Hindlimb muscle (tissue), 1 donor: ENCODE measurements around the gene EVA1C. TPM values are rescaled to one million over a fixed set of nuclear protein-coding genes. Genes with fewer than 3 reads are reported as not detected.
"Not testable (repeated sequence)": the region's sequence is repeated elsewhere in the genome, so short reads cannot be mapped to it uniquely, and the experiment has no call there.

Experiments
- DNase-seq: peaks from one replicate; pipeline ENCODE4 v3.0.0-alpha.2; 2013
- polyA plus RNA-seq: library from polyadenylated mRNA; unstranded; fragments of 120-200 nt; gene quantifications from one replicate; pipeline ENCODE4 v1.2.1, GENCODE V29; 2013; ENCODE audit not compliant: insufficient read length

EVA1C gene
- polyA plus RNA-seq, 1 donor: 2.1 TPM

DNA sequence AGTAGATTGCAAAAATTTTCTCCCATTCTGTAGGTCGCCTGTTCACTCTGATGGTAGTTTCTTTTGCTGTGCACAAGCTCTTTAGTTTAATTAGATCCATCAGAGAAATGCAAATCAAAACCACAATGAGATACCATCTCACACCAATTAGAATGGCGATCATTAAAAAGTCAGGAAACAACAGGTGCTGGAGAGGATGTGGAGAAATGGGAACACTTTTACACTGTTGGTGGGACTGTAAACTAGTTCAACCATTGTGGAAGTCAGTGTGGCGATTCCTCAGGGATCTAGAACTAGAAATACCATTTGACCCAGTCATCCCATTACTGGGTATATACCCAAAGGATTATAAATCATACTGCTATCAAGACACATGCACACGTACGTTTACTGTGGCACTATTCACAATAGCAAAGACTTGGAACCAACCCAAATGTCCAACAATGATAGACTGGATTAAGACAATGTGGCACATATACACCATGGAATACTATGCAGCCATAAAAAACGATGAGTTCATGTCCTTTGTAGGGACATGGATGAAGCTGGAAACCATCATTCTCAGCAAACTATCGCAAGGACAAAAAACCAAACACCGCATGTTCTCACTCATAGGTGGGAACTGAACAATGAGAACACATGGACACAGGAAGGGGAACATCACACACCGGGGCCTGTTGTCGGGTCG lies 21.8 kb upstream of the EVA1C start:
- DNase-seq: not testable (repeated sequence)

- DNase-seq: no peak
Measured at GRCh38 chr21:32391755-32392154, 20.8 kb upstream of the EVA1C start.

DNA sequence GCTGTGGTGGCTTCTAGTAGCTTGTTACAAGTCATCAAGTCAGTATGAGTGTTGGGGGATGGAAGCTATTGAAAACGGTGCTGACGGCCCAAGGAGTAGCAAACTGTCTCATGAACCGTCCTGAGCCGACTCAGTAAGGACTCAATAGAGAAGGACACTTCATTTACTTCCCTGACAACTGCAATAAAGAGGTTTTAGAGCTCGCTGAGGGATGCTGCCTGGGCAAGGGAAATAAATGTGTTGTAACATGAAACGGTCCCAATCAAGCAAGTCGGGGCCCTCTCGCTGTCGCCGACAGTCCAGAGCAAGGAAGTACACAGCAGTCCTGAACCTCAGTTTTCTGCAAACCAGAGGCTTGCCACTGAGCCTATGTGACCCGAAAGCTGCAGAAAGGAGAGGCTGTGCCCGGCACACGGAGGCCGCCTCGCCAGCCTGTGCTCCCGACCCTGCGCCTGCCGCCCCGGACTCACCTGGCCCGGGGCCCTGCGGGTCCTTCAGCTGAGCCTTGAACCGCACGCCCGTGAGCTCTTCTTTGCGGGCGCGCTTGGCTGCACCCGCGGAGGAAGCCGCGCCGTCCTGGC lies 20.1 kb upstream of the EVA1C start:
- no peak for DNase-seq

DNA sequence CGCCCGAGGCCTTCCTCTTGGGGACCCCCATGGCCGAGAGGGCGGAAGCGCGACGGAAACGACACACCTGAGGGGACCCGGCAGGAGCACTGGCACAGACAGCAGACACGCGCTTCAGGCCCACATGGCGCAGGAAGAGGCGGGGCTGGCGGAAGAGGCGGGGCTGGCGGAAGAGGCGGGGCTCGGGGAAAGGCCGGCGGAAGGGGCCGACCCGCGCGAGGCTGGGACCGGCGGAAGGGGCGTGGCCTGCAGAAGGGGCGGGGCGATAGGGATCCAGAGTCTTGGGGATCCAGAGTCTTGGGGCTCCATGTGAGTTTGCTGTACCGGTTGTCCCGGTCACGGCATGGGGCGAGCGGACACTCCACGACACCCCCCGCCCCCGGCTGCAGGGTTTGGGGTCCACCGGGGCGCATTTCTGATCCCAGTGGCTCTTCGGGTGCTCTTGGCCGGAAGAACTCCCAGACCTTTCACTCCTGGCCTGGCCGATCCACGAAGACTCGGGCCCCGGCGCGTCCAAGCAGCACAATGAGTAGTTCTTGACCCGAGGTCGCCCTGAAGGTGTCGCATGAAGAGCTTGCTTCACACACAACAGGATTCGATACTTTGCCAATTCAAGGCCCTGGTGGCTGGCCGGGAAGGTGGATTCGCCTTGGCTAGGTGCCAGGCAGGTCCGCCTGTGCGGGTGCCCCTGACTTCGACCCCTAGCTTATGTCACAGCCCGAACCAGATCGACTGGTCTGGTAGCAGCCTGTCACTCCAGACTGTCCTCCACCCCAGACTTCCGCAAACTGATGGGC lies 19.4 kb upstream of the EVA1C start, which contains the start of gene URB1:
URB1 (minus strand) TSS at position 133 of the 797 bp plus-strand sequence; CDS start at position 31, 102 bp downstream.
- peak; percentile 86 for DNase-seq

GRCh38 chr21:32393677-32394001 lies 18.9 kb upstream of the EVA1C start:
- no peak for DNase-seq

DNA sequence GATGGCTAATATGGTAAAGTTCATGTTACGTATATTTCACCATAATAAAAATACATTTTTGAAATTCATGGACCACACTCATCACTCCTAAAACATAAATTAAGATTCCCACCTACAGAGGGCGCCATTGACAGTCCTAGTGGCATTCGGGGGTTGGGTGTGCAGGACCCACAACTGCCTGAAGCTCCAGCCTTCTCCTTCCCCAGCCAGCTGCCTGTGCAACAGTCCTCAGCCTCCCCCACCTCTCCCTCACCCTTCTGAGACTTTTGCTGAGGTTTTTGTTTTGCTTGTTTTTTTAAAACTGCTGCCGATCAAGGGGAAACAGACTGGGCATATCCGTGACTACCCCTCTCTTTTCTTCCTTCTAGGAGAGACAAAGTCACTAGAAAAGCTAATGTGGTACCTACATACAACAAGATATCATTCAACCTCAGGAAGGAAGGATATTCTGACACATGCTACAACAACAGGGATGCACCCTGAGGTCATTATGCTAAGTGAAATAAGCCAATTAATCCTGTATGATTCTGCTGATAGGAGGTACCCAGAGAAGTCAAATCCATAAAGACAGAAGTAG lies 9.2 kb upstream of the EVA1C start:
- DNase-seq: peak; percentile 53

- DNase-seq: no peak
Measured at GRCh38 chr21:32406405-32406804, 6.1 kb upstream of the EVA1C start.

DNA sequence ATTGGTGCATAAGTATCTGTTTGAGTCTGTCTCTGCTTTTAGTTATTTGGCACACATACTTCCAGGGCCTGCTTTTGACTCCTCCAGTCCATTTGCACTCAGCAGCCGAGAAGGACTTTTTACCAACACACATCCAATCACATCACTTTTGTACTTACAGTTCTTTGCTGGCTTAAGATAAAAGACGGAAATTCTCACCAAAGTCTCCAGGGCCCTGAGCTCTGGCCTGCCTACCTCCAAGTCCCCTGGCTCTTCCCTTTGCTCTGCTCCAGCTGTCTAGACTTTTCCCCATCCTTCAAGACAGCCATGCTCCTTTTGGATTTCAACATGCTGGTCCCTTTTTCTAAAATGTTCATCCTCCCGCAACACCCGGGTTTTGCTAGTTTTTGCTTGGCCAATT lies 2.2 kb upstream of the EVA1C start:
- DNase-seq: no peak

DNA sequence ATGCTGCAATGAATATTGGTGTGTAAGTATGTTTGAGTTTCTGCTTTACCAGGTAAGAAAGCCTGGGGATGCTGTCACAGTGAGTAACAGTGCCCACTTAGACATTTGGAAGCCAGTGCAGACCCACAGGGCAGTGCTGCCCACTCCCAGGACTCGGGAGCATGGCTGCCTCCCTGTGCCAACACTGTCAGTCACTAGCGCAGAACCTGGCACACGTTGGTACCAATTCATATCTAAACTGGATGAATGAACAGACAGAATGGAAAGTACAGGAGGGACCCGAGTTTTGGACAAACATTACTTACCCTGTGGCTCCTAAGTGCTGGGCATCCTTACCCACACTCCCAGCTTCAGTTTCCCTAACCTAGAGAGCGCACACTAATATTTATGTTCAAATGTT lies 1.6 kb upstream of the EVA1C start:
- no peak for DNase-seq

- peak; percentile 43 for DNase-seq
Measured at GRCh38 chr21:32411350-32412161, 950 bp upstream of the EVA1C start.

- no peak for DNase-seq
Measured at GRCh38 chr21:32413015-32413504, 554 bp downstream of the EVA1C start.

DNA sequence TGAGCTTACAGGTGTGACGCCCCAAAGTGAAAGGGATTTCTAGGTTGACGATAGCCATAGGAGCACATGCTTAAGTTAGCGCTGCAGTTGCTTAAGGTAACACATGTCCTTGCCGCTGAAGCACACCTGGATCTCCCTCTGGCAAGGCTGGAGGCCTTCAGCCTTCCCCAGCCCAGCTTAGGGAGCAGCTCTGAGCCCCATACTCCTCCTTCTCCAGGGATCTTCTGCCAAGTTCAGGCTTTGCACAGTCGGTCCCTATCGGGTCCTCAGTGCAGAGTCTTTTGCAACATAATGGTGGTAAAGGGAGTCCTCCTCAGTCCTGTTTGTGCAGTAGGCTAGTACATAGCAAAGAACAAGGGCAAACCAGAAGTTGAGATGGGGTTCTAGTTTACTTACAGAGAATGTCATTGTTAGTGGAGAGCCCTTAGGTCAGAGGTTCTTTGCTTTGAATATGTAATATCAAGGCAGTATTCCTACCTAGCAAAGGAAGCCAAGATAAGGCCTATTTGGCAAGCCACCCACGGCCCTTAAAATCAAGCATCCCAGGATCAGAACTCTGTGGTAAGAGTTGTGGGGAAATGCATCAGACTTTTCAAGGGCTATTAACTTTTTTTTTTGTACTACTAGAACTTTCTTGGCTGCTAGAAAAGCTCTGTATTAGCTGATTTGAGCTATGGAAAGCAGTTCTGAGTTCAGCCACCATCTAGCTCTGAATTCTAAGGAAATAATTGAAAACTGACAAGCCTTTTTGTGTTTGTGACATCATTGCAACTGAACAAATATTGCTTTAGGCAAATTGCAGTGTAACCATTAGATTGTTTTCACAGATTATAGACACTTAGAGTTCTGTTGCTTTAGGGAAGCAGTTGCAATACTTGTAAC lies 1.4 kb downstream of the EVA1C start:
- no peak for DNase-seq

GRCh38 chr21:32414579-32415358 lies 2.3 kb downstream of the EVA1C start:
- no peak for DNase-seq

GRCh38 chr21:32415451-32416398 lies 3.2 kb downstream of the EVA1C start:
- DNase-seq: no peak

- DNase-seq: no peak
Measured at GRCh38 chr21:32418146-32418545, 5.6 kb downstream of the EVA1C start.

GRCh38 chr21:32422064-32422463 lies 9.6 kb downstream of the EVA1C start:
- no peak for DNase-seq

DNA sequence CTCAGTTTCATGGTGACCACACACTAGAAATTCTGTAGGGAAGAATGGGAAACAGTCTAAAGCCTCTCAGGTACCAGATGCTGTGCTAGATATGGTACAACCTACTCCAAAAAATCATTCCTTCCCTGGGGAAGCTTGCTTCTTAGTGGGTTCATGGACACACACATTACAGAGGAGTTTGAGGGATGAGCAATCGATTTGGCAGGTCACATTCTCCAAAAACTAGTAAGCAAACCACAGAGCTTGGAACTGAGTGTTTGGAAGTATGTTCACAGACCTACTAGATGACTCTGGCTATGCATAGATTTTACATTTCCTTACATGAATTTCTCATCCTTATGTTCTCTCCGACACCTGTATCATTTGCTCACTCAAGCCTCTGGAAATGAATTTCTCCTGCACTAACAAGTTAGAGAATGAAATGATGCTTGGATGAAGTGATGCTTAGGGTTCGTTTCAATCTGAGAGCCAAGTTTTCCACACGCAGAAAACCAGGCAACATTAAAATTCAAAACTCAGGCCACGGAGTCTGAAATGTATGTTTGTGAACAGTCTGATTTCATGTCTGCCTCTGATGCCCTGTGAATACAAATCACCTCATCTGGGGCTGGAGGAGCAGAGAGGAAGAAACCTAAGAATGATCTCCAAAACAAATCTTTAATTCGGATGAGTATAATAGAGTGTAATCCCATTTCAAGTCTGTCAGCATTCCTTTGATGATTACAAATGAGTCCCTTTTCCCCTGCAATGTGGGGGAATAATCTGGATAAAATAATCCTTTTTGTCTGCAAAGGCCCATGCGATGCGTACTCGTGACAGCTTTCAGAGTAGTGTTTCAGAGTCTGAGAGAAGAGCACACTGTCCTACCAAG lies 11.0 kb downstream of the EVA1C start:
- DNase-seq: no peak

DNA sequence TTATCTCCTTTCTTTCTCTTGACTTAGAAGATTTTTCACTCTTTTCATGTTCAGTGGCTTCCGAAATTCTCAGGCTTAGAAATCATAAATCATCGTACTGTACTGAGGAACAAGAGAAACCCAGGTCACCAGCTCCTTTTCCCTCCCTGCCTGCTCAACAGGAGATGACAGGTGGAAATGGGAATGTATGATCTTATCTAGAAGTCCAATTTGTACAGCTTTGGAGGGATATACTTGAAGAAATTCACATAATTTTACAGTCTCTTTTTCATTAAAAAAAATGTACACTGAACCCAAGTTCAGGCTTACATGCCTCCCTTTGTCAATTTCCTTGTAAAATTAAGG lies 11.7 kb downstream of the EVA1C start:
- no peak for DNase-seq
